ENCODE measurements around the gene OIP5.
"Not testable (repeated sequence)": the region's sequence is repeated elsewhere in the genome, so short reads cannot be mapped to it uniquely, and the experiment has no call there.

Gene OIP5

DNA sequence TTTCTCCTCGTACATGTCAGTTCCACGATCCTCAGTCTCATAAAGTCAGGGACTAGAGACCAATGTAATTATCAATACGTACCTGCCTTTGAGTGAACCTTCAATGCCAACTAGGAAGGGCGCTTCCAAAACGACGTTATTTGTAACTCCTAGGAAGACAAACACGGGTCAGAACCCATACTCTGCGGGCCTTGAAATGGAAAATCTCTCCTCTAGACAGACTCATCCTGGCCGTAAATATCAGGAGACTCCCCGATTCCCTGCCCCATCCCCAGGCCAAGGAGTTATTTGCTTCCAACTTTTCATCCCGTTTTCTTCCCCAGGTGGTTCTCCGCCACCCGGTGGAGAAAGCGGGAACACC is 578 bp downstream of the OIP5 start:
- TF ChIP-seq, protein P1, sequence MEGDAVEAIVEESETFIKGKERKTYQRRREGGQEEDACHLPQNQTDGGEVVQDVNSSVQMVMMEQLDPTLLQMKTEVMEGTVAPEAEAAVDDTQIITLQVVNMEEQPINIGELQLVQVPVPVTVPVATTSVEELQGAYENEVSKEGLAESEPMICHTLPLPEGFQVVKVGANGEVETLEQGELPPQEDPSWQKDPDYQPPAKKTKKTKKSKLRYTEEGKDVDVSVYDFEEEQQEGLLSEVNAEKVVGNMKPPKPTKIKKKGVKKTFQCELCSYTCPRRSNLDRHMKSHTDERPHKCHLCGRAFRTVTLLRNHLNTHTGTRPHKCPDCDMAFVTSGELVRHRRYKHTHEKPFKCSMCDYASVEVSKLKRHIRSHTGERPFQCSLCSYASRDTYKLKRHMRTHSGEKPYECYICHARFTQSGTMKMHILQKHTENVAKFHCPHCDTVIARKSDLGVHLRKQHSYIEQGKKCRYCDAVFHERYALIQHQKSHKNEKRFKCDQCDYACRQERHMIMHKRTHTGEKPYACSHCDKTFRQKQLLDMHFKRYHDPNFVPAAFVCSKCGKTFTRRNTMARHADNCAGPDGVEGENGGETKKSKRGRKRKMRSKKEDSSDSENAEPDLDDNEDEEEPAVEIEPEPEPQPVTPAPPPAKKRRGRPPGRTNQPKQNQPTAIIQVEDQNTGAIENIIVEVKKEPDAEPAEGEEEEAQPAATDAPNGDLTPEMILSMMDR (IDR thresholded peaks at IDR 0.05; ENCODE audit: low read depth, low read length), result no peak; the same call in 1 of the 2 replicates
- peak overlapping the region; percentile 87 for H3K4me3 ChIP-seq (ENCODE audit: low read depth, low read length)

DNA sequence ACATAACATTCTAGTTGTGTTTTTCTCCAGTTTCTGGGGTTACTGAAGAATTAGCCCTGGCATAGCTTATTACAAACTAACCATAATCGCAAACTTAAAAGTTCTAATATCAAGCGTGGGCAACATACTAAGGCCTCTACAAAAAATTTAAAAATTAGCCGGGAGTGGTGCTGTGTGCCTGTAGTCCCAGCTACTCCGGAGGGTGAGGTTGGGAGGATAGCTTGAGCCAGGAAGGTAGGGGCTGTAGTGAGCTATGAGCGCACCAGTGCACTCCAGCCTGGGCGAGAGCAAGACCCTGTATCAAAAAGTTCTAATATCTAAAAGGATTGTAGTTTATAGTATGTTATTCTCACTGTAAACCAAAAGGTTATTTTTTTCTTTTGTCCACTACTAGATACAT is 1.1 kb downstream of the OIP5 start:
- peak overlapping the region; percentile 87 for H3K4me3 ChIP-seq (ENCODE audit: low read depth, low read length)
- TF ChIP-seq, protein P1 (IDR thresholded peaks at IDR 0.05; ENCODE audit: low read depth, low read length), result no peak

- H3K4me3 ChIP-seq (ENCODE audit: low read depth, low read length), result no peak overlapping the region
- TF ChIP-seq, protein P1 (IDR thresholded peaks at IDR 0.05; ENCODE audit: low read depth, low read length), result no peak
Measured at GRCh38 chr15:41323611-41324010, 8.8 kb downstream of the OIP5 start.

DNA sequence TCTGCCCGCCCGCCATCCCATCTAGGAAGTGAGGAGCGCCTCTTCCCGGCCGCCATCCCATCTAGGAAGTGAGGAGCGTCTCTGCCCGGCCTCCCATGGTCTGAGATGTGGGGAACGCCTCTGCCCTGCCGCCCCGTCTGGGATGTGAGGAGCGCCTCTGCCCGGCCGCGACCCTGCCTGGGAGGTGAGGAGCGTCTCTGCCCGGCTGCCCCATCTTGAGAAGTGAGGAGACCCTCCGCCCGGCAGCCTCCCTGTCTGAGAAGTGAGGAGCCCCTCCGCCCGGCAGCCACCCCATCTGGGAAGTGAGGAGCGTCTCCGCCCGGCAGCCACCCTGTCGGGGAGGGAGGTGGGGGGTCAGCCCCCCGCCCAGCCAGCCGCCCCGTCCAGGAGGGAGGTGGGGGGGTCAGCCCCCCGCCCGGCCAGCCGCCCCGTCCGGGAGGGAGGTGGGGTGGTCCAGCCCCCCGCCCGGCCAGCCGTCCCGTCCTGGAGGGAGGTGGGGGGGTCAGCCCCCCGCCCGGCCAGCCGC is 11.5 kb downstream of the OIP5 start:
- H3K4me3 ChIP-seq (ENCODE audit: low read depth, low read length), result not testable (repeated sequence)

GRCh38 chr15:41309226-41309905 is 23.0 kb downstream of the OIP5 start:
- H3K4me3 ChIP-seq (ENCODE audit: low read depth, low read length), result no peak overlapping the region
- TF ChIP-seq, protein P1 (IDR thresholded peaks at IDR 0.05; ENCODE audit: low read depth, low read length), result no peak

- H3K4me3 ChIP-seq (ENCODE audit: low read depth, low read length), result no peak overlapping the region
- TF ChIP-seq, protein P1 (IDR thresholded peaks at IDR 0.05; ENCODE audit: low read depth, low read length), result no peak
Measured at GRCh38 chr15:41307679-41308078, 24.7 kb downstream of the OIP5 start.

GRCh38 chr15:41304149-41304770 is 28.1 kb downstream of the OIP5 start:
- H3K4me3 ChIP-seq (ENCODE audit: low read depth, low read length), result no peak overlapping the region
- TF ChIP-seq, protein P1 (IDR thresholded peaks at IDR 0.05; ENCODE audit: low read depth, low read length), result no peak
